Ishikawa (cell line): ENCODE results near the gene AUTS2.

ENCODE experiments used
- CEBPB ChIP-seq: IDR thresholded peaks from 2 replicates; pipeline ENCODE4 v1.6.1; 2012
- CREB1 ChIP-seq: IDR thresholded peaks from 2 replicates; pipeline ENCODE4 v1.6.1; 2012; ENCODE audit warnings: low read depth
- EGR1 ChIP-seq: IDR thresholded peaks from 2 replicates; pipeline ENCODE4 v1.6.1; 2012
- EP300 ChIP-seq: IDR thresholded peaks from 2 replicates; pipeline ENCODE4 v1.6.1; 2012; ENCODE audit warnings: borderline replicate concordance
- FOXM1 ChIP-seq: IDR thresholded peaks from 2 replicates; pipeline ENCODE4 v1.6.1; 2012; ENCODE audit warnings: low read depth, borderline replicate concordance
- NFIC ChIP-seq: IDR thresholded peaks from 2 replicates; pipeline ENCODE4 v1.6.1; 2012
- RAD21 ChIP-seq: IDR thresholded peaks from 2 replicates; pipeline ENCODE4 v1.6.1; 2012; ENCODE audit warnings: low read depth
- TAF1 ChIP-seq: IDR thresholded peaks from 2 replicates; pipeline ENCODE4 v1.6.1; 2012; ENCODE audit warnings: low read depth, mild to moderate bottlenecking
- TCF12 ChIP-seq: IDR thresholded peaks from 2 replicates; pipeline ENCODE4 v1.6.1; 2012; ENCODE audit warnings: low read depth
- TEAD4 ChIP-seq: IDR thresholded peaks from 2 replicates; pipeline ENCODE4 v1.6.1; 2012
- YY1 ChIP-seq: IDR thresholded peaks from 2 replicates; pipeline ENCODE4 v1.6.1; 2012; ENCODE audit warnings: low read depth
- ZBTB7A ChIP-seq: IDR thresholded peaks from 2 replicates; pipeline ENCODE4 v1.6.1; 2012; ENCODE audit warnings: low read depth
- TF ChIP-seq, protein P1 (sequence below): IDR thresholded peaks from 2 replicates; pipeline ENCODE4 v1.6.1; 2012
- TF ChIP-seq, protein P2 (sequence below): IDR thresholded peaks from 2 replicates; pipeline ENCODE4 v1.6.1; 2012; ENCODE audit warnings: low read depth, mild to moderate bottlenecking
- TF ChIP-seq, protein P3 (sequence below): IDR thresholded peaks from 2 replicates; pipeline ENCODE4 v1.6.1; 2012

The AUTS2 gene

DNA sequence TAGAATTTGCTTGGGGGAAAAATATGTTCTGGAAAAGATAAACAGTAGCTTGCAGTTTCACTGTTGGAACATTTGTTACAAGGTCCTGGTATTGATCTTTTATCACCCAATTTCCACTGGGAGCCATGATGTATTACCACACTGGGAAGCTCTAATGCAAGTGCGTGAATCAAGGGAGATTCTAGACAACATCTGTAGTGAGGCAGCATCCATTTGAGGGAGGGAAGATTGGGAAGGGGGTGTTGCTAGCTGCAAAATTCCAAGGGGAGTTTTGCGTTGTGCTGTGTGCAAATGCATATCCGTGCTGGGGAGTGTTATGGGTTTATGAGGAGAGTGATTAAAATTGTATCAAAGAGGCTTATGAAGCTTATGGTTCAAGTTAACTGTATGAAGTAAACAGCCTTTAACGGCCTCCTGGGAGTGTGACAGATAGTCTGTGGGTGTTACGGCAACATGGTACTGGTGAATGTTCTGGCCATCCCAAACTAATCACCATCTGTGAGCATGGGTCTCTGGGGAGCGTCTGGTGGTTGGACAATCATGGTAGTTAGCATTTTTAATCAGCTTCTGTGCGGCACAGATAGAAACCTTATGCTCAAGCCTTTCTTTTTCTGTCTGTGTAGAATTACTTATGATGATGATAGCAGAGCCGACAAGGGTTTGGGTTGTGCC is 931.8 kb downstream of the AUTS2 start:
- TF ChIP-seq CEBPB (no peak), TCF12 (no peak), RAD21 (no peak), CREB1 (no peak), TAF1 (no peak), EP300 (no peak)
- TF ChIP-seq, protein P1, sequence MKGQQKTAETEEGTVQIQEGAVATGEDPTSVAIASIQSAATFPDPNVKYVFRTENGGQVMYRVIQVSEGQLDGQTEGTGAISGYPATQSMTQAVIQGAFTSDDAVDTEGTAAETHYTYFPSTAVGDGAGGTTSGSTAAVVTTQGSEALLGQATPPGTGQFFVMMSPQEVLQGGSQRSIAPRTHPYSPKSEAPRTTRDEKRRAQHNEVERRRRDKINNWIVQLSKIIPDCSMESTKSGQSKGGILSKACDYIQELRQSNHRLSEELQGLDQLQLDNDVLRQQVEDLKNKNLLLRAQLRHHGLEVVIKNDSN, result no peak
- TF ChIP-seq, protein P2, sequence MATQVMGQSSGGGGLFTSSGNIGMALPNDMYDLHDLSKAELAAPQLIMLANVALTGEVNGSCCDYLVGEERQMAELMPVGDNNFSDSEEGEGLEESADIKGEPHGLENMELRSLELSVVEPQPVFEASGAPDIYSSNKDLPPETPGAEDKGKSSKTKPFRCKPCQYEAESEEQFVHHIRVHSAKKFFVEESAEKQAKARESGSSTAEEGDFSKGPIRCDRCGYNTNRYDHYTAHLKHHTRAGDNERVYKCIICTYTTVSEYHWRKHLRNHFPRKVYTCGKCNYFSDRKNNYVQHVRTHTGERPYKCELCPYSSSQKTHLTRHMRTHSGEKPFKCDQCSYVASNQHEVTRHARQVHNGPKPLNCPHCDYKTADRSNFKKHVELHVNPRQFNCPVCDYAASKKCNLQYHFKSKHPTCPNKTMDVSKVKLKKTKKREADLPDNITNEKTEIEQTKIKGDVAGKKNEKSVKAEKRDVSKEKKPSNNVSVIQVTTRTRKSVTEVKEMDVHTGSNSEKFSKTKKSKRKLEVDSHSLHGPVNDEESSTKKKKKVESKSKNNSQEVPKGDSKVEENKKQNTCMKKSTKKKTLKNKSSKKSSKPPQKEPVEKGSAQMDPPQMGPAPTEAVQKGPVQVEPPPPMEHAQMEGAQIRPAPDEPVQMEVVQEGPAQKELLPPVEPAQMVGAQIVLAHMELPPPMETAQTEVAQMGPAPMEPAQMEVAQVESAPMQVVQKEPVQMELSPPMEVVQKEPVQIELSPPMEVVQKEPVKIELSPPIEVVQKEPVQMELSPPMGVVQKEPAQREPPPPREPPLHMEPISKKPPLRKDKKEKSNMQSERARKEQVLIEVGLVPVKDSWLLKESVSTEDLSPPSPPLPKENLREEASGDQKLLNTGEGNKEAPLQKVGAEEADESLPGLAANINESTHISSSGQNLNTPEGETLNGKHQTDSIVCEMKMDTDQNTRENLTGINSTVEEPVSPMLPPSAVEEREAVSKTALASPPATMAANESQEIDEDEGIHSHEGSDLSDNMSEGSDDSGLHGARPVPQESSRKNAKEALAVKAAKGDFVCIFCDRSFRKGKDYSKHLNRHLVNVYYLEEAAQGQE, result no peak

DNA sequence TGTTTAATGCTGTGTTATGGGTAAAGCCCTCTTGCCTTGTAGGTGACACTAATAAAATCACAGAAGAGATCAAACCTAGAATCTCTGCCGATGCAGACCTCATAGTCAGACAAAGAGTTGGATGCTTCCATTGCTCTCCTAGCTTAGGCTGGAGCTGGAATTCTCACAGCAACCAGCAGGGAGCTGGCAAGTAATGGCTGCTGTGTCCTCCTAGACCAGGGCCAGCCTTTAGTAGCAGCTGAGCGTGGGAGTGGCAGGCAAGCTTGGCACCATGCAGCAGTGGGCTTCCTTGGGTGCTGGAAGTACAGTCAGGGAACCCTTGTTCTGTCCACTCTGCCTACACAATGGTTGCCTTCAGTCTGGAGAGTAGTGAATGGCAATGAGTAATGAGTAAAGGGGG is 935.3 kb downstream of the AUTS2 start:
- no peak for TF ChIP-seq RAD21
- TF ChIP-seq, protein P3, sequence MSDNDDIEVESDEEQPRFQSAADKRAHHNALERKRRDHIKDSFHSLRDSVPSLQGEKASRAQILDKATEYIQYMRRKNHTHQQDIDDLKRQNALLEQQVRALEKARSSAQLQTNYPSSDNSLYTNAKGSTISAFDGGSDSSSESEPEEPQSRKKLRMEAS, result no peak
- TF ChIP-seq, protein P1, result no peak
- no peak for TF ChIP-seq YY1
- TF ChIP-seq NFIC, result no peak
- no peak for TF ChIP-seq CREB1
- no peak for TF ChIP-seq TCF12
- TF ChIP-seq ZBTB7A, result no peak
- TF ChIP-seq, protein P2, result no peak
- TF ChIP-seq TAF1, result no peak
- TF ChIP-seq EP300, result no peak
- TF ChIP-seq FOXM1, result no peak
- TF ChIP-seq TEAD4, result no peak
- TF ChIP-seq CEBPB, result no peak
- no peak for TF ChIP-seq EGR1

DNA sequence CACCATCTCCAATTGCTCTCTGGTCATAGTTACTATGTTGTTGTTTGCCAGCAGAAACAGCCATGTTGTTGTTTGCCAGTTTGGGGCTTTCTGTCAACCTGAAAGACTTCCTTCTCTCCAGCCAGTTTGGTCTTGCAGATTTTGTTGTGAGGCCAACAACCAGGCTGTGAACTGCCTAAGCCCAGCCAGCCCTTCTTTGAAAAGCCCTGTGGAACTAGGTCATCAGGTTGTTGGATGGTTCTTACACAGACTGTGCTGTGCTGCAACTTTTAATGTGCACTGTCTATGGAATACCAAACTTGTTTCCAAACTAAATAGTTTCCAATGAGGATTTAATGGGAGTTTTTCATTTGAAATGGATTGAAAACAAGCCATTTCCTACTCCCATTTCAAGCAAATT is 940.9 kb downstream of the AUTS2 start:
- TF ChIP-seq EGR1, result no peak
- TF ChIP-seq TAF1, result no peak
- TF ChIP-seq, protein P1, result no peak
- no peak for TF ChIP-seq CEBPB

DNA sequence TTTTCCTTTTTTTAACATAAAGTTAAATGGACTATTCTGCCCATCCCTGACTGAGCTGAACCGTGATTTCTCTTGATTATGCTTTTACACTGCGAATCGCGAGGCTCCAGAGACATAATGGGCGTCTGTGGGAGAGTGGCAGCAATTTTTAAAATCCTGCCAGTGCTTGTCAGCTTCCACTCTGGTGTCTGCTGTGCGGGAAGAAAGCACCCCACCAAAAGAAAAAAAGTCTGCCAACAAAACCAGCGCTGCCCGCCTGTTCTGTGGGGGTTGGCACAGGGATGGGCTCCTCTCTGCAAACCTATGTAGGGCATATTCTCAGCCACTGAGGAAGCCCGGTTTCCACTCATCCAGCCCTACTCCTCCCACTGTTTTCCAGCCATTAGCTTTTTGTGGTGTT is 941.3 kb downstream of the AUTS2 start:
- TF ChIP-seq, protein P2, result no peak
- TF ChIP-seq YY1, result no peak
- no peak for TF ChIP-seq EP300
- no peak for TF ChIP-seq FOXM1
- TF ChIP-seq, protein P3, result no peak
- no peak for TF ChIP-seq ZBTB7A
- TF ChIP-seq, protein P1, result no peak
- no peak for TF ChIP-seq TEAD4
- TF ChIP-seq CREB1, result no peak
- no peak for TF ChIP-seq TCF12
- no peak for TF ChIP-seq EGR1
- no peak for TF ChIP-seq NFIC
- TF ChIP-seq CEBPB, result no peak
- no peak for TF ChIP-seq RAD21
- no peak for TF ChIP-seq TAF1
